ENCODE results near the gene BRF1.

GRCh38 chr14:105247715-105248367 is 53.0 kb downstream of the BRF1 start:
- no peak for TF ChIP-seq SIN3A (IDR thresholded peaks at IDR 0.05; ENCODE audit: low read depth)
- TF ChIP-seq CTCF (IDR thresholded peaks at IDR 0.05 in 2 of 3, conservative IDR thresholded peaks at IDR 0.05 in 1 of 3; ENCODE audit: borderline replicate concordance in 1 of 3, insufficient read depth in 1 of 3, low read depth in 2 of 3, low read length in 2 of 3), result no peak
- peak; percentile 42; the same call in 1 of the 2 replicates for TF ChIP-seq MAX (IDR thresholded peaks at IDR 0.05)
- no peak for TF ChIP-seq ELF1 (IDR thresholded peaks at IDR 0.05; ENCODE audit: borderline replicate concordance, low read depth)
- TF ChIP-seq CEBPB (IDR thresholded peaks at IDR 0.05; ENCODE audit: low read depth), result no peak
- no peak for TF ChIP-seq EZH2 (IDR thresholded peaks at IDR 0.05)
- no peak for TF ChIP-seq REST (IDR thresholded peaks at IDR 0.05; ENCODE audit: low read depth)

Measured in HCT116 (cell line).